ENCODE results near the gene PADI2.
A peak's percentile ranks its signal among the peaks of the same experiment; 100 is the strongest.
"Not testable (repeated sequence)": the region's sequence is repeated elsewhere in the genome, so short reads cannot be mapped to it uniquely, and the experiment has no call there.

PADI2 gene

DNA sequence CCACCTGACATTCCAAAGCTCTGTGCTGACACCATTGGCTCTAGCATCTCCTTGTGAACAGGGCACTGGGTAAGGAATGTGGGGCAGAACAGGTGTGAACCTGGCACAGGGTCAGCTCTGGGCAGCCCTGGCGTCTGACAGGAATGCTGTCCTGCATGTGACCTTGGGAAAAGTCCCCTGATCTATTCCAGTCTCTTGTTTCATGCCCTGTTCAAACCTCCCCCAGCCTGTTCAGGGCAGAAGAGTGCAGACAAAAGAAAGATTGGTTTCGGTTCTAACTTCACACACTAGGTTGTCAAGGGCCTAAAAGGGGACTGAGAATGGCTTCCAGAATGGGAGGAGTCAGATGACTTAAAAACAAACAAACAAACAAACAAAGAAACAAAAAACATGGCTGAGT lies 37.8 kb downstream of the PADI2 start:
- no peak for DNase-seq (ENCODE audit: low spot score)

DNA sequence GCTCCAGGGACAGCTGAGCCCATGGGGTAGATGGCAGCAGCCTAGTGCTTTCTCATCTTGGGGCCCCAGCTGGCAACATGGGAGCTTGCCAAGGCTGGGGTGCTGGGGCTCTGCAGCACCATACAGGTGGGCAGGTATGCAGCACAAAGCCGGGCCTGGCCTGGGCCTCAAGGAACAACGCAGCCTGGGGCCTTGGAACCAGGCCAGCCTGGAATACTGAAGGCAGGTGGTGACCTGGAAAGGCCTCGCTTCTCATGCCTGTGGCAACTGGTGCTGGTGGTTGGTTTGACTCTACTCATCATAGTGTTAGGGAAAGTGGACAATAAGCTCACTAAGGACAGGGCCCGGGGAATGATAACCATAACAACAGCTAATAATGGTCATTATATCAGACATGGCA lies 38.4 kb downstream of the PADI2 start:
- DNase-seq (ENCODE audit: low spot score) = no peak

DNA sequence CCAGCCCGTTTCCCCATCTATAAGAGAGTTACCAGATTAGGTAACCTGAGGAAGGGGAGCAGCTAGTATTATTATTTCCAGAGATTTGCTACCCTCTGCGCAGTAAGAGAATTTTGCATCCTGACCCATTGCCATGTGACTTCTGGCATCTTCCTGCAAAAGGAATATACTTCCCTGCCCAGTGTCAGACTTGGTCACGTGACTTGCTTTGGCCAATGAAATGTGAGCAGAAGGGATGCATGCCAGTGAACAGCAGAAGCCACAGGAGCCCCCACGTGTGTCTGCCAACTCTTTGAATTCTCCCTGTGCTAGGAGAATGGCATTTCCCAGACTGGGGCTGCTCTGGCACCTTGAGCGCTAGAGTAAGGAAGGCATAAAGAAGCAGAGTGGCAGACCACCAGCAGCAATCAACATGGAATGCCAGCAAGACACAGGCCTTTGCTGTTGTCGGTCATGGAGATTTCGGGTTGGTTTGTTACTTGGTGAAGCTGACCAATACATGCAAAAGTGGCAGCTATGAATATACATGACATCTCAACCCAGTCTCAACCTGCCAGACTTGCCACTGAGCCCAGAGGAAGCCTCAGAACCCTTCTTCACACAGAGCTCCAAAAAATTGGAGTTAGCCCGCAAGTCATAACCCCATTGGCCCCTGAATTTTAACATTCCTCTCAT lies 39.0 kb downstream of the PADI2 start:
- DNase-seq (ENCODE audit: low spot score) = no peak

DNA sequence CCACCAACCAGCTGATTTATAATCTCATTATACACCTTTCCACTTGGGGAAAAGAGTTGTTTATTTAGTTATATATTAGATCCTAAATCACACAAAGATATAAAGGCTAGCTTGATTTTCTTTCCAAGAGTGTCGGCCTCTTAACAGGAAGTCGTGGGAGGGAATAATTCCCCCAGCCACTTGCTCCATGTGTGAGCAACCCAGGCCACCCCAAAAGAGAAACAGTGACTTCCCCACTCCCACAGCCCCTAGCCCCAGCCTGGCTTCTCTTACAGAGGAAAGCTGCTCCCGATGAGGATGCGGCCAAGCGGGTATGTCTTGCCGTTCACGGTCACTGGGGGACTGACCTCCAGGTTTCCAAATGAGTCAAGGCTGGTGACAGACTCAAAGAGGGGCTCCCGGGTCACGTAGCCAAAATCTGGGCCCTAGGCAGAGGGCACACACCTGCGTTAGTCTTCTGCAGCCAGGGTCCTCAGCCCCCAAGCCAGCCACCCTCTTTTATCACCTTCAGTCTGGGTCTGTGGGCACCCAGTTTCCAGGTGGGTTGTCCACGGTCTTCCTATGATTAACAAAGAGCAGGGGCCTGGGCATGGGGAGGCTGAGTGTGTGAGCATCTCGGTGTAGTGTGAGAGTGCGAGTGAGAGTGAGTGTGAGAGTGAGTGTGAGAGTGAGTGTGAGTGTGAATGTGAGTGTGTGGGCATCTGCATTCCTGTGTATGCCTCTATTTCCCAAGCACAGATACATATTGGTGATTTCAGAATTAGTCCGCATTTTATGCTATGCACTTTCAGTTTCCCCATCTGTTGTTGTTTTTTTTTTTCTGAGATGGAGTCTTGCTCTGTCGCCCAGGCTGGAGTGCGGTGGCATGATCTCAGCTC lies 40.0 kb downstream of the PADI2 start:
- no peak for DNase-seq (ENCODE audit: low spot score)

DNA sequence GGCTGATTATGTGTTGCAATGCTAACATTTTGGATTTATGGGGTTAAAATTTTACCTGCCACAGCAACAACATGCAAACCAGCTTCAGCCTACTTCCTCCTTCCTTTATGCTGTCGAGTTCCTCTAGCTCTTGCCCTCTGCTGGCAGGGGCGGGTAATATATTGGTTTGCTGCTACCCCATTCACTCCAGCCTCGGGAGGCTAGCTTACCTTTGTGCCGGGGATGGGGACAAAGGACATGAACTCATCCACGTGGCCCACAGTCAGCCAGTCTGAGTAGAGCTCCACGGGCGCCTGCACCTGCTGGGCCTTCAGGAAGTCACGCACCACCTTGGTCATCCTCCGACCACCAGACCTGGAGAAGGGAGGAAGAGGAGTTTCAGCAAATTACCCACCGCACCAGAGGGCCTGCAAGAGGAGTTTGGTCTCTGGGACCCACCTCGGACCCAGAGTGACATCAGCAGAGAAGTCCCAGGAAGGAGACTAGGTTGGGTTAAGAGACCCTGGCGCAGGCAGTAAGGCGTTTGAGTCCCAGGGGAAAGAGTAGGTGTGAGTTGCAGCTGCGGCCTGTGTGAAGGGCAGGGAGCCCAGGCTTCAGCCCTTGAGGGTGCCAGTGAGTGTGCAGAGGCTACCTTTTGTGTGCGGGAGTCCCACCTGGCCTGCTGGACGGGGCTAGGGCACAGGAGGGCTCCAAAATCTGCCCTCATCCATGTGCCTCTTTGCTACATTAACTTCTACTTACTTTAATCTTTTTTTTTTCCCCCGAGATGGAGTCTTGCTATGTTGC lies 43.6 kb downstream of the PADI2 start:
- peak; percentile 38 for DNase-seq (ENCODE audit: low spot score)

DNA sequence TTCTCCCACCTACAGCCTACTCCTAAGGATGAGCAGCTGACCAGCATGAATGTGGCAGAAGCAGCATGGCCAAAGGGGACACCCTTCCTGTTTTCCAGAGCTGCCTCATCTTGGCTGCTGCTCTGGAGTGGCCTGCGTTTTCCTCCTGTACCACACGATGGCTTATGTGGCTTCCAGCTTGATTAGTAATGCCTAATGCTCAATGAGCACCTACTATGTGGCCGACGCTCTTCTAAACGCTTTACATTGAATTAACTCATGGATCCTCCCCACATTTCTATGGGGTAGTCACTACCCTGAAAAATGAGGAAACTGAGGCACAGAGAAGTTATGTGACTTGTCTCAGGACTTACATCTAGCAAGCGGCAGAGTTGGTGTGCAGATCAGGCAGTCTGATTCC lies 47.5 kb downstream of the PADI2 start:
- DNase-seq (ENCODE audit: low spot score) = no peak

DNA sequence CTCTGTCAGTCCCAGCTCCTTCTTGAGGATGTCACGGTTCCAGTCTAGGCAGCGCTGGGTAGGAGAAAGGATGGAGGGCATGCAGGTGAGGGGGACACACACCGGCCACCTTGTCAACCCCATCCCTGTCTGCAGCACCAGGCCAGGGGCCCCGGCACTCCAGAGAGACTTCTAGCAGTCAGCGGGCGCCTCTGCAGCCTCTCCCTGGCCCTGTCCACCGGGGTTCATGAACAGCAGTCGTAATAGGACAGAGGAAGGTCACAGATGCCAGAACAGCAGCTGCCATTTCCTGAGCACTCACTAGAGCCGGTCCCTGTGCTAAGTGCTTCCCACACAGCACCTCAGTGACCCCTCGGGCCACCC lies 49.1 kb downstream of the PADI2 start:
- no peak for DNase-seq (ENCODE audit: low spot score)

DNA sequence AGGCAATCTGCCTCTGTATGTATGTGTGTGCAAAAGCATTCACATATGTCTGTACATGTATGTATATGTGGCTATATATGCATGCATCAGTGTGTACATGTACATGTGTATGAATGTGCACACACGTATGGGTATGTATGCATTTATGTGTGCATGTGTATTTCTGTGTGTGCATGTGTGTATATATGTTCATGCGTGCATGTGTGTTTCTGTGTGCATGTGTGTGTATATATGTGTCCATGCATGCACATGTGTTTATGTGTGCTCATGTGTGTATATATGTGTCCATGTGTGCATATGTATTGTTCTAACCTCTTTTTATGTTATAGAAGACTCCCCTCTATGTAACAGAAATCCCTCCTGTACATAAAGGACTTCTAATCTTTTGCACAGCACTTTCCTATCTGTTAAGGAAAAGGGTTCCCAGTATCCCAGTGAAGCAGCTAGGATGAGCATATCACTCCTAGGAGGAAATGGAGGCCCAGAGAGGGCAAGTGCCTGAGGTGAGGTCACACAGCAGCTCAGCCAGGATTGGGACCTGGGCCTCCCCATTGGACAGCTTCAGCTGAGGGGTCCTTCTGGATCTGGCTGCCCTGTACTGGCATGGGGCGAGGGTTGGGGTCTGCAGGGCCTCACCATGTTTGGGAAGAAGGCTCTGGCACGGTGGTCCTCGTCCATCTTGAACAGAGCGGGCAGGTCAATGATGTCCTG lies 49.6 kb downstream of the PADI2 start:
- no peak for DNase-seq (ENCODE audit: low spot score)

DNA sequence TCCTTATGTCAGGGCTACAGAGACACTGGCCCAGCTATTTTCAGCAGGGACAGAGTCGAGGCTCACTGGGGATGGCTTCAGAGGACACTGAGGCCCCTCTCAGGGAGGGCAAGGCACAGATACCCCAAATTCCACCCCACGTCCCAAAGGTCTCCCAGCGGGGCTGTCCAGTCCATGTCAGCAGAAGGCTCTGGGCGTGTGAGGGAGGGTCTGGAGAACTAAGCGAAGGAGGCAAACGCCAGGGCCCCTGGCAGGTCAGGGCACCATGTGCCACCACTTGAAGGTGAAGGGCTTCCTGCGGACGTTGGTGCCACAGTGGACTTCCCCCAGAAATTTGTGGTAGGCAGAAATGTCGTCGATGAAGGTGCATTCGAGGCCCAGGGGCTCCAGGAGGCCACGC lies 50.5 kb downstream of the PADI2 start:
- DNase-seq (ENCODE audit: low spot score) = no peak

DNA sequence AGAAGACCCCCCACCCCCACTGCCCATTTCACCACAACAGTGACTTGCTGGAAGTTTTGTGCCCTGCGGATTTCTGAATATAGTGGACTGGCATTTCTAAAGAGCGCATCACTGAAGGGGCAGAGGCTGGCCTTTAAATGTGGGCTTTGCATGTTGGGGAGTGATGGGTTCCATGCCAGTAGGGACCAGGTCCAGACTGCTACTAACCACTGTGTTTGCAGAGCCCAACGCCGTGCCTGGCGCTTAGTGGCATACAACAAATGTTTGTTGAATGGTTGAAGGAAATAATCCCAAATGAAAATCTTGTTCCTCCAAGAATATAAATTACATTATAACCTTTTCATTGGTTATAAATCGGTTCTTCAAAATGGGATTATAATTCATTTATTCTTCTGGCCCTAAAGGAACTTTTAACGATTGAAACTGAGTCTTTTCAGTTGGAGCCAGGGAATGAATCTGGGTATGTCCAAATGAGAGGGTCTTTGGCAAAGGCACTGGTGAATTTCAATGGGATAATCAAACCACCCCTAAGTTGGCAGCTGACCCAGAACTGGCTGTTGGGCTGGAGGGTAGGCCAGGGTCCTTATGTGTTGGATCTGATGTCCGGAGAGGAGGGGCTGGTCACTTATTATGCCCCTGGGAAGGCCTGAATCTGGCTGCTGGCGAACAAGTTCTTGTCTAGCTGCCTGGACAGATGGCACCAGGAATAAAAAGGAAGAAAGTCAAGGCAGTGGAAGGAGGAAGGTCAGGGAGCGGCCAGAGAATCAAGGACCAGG lies 51.6 kb downstream of the PADI2 start:
- no peak for DNase-seq (ENCODE audit: low spot score)

DNA sequence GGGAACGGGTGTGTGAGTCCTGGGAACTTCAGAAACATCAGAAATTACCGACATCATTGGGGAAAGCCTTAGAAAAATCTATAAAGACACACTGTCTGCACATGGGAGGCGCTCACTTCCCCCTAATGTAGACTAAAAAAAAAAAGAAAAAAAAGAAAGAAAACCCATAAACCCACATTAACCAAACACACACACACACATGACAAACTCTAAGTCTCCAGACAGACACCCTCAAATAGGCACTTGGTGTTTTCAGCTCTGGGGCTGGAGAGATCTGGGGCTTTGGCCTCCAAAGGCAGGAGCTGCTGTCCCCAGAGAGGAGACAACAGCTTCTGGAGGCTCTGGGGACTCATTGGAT lies 52.2 kb downstream of the PADI2 start:
- no peak for DNase-seq (ENCODE audit: low spot score)

DNA sequence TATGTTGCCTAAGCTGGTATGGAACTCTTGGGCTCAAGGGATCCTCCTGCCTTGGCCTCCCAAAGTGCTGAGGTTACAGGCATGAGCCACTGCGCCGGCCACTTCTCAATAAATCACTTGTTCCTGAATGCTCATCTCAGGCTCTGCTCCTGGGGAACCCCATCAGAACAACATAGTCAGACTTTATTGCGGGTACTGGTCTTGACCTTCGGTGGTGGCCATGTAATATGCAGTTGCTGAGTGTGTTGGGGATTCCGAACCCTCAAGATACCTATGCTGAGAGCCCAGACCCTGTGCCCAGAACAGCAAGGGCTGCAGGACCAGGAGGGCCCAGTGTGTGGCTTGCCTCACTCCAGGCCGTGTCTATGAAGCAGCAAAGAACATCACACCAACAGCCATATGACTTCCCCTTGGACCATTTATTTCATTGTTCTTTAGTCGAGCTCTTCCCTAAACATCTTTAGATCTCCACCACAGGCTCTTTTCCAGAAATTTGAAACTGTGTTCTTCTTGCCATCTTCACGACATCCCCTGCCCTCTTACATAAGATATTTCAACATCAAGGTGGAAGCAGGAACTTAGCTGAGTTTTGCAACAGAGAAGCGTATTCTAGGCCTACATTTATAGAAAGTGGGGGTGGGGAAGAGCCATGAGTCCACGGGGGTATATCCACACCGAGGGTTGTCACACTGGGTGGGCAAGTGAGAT lies 52.7 kb downstream of the PADI2 start:
- no peak for DNase-seq (ENCODE audit: low spot score)

DNA sequence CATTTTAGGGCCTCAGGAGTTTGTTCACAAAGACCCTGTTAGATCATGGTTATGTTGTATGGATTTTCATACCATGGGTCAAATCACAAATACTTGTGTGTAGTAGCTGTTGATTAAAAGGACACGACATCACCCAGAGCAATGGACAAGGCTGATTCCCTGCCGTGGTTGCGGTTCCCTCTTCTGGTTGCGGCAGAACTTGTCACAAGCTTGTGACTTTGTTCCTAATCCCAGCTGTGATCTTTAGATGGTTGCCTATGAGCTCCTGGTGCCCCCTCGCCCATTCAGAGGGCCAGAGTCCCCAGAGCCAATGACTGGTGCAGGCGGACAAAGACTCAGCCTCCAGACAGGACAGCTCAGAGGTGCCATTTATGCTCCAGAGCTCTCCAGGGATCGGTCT lies 53.6 kb downstream of the PADI2 start:
- DNase-seq (ENCODE audit: low spot score) = no peak

DNA sequence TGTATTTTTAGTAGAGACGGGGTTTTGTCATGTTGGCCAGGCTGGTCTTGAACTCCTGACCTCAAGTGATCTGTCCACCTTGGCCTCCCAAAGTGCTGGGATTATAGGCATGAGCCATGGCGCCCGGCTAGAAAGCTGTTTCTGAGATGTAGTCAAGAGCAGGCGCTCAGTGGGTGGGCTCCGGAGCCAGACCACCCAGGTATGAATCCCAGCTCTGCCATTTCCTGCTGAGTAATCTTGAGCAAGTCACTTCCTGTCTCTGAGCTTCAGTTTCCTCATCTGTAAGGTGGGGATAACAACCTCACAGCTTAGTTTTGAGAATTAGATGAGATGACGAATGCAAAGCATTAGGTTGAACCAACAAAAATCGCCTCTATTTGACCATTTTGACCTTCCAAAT lies 56.5 kb downstream of the PADI2 start:
- DNase-seq (ENCODE audit: low spot score) = not testable (repeated sequence)

DNA sequence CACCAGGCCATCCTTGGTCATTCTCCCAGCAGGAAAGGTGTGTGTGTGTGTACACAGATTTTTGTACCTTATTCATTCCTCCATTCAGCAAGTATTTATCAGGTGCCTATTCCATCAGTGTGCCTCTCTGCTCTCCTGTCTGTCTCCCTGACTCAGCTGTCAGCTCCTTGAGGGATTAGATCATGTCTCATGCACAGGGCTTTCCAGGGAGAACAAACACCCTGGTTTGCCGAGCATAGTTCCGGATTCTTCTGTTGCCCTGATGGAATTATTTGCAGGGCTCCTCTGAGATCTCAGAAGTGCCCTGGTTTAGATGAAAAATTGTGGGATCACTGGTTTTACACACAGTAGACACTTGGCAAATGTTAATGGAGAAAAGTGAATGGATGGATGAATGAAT lies 57.4 kb downstream of the PADI2 start:
- no peak for DNase-seq (ENCODE audit: low spot score)

DNA sequence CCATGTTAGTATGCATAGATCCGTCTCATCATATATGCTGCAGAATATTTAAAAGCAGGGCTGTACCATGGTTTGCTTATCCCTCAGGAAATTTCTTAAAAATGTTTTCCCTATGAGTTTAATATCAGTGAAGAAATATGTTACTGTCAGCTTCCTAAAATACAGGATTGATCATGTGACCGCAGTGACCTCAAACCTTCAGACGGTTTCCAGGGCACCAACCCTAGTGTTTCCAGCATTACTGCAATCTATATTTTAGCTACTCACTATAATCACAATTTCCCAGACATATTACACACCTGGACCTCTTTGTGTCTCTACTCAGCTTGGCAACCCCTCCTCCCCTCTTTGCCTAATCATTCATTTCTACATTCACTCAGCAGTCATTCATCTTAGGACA lies 57.8 kb downstream of the PADI2 start:
- DNase-seq (ENCODE audit: low spot score) = no peak

DNA sequence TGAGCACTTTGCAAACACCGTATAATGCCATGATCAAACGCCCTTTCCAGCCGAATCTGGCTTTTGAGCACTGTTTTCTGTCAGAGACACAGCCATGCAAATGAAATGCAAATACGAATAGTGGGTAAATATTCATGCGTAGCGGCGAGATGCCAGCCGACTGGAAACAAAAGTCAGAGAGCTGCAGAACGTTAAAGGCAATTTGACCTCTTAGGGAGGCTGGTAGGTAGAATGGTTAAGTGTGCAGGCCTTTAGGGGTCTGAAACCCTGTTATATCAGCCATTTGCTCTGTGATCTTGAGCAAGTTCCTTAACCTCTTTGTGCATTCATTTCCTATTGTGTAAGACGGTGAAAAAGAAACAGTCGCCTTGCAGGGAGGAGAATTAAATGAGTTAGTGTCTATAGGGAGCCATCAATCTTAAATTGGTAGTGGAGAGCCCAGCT lies 58.9 kb downstream of the PADI2 start:
- peak; percentile 24 for DNase-seq (ENCODE audit: low spot score)

DNA sequence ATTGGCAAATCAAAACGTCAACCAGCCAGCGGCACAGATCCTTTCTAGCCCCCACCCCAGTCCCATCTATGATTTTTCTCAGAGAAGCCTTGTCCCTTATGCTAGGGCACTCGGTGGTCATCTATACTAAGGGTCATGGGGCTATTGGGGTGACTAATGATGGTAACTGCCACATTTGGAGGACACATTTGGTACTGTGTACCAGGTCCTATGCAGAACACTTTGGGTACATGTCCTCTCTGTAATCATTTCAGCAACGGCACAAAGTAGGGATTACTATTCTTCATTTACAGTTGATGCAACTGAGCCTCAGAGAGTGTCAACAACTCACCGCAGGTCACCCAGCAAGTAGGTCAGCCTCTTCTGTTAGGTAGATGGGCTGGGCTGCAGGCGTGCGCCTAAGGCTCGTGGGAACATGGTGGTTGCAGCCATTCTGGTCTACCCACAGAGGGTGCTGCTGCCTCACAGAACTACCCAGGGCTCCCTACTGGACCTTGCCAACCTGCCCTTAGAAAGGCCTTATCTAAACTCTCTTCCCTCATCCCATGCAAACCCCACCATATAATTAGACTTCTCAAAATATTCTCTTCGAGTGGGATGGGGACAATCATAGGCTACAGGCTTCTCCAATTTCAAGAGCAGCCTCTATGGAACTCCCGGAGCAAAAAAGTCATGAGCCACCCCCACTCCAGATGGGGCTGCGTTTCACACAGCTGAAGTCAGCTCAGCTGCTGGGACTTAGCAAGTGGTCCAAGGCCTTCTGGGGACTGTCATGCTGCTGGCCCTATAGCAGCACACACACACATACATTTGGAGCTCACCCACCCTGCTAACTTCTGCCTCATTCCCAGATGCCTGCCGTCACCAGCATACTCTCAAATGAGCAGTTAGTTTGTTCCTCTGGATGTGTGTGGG lies 59.6 kb downstream of the PADI2 start:
- DNase-seq (ENCODE audit: low spot score) = peak; percentile 63

DNA sequence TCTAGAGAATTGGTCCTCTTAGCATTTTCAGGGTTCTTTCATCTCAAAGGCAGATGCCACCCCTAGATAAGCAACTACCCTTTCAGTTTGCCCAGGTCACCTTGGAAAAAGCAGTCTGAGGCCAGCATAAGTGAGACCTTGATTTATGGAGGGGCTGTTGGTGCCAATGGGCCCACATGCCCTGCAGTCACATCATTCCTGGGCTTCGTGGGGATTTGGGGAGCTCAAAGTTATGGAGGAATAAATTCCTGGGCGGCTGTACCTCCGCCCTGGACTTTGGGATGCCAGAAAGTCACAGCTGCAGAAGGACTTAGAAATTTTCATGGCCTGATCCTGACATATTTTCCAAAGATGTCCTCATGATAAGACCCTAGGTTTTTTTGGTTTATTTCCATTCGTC lies 62.7 kb downstream of the PADI2 start:
- no peak for DNase-seq (ENCODE audit: low spot score)

DNA sequence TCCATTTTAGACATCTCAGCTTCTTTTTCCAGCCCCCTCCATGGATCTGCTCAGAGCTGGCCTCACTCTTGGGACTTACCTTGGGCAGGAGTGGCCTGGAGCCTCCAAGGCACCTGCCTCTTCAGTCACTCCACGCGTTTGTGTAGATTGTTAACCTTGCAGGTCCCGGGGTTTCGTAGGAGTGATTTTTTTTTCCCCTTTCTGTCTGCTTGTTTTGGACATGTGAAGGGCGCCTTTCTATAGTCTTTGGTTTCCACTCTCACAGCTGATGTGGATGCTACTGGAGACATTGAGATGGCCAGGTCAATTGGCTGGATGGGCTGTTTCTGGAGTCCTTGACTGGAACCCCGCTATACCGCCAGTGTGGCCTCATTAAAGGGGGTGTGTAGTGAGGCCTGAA lies 63.5 kb downstream of the PADI2 start:
- no peak for DNase-seq (ENCODE audit: low spot score)

Measured in germinal center (tissue), 1 donor.